ENCODE results near the gene SBF1. TPM values are rescaled to one million over a fixed set of nuclear protein-coding genes. Genes with fewer than 3 reads are reported as not detected.

The SBF1 gene
- total and polyA plus RNA-seq, 9 donors, result 1.9 to 86.0 (median 58.7) TPM

- intact Hi-C loops (cut with DNase I), result no loop called here
- no peak for DNase-seq
- no peaks in the 10 kb centered on the region for H3K9me3 ChIP-seq
- WGBS, 3 donors, result 92 to 95% (median 93%) methylated on average over 30 of the region's 30 CpGs
- no peak overlapping the region for H3K27ac ChIP-seq
- H3K4me3 ChIP-seq, result no peak overlapping the region
- H3K36me3 ChIP-seq, result no peaks in the 10 kb centered on the region
- no peaks in the 10 kb centered on the region for H3K4me1 ChIP-seq (ENCODE audit: insufficient read depth)
- TF ChIP-seq EP300 (IDR thresholded peaks at IDR 0.05) (no peak), POLR2A (IDR thresholded peaks at IDR 0.05) (no peak), CTCF (IDR thresholded peaks at IDR 0.05) (no peak)
- no peaks in the 10 kb centered on the region for H3K27me3 ChIP-seq
Observed at GRCh38 chr22:50461979-50462540, 12.8 kb downstream of the SBF1 start.

- H3K4me1 ChIP-seq (ENCODE audit: insufficient read depth), result no peaks in the 10 kb centered on the region
- H3K9me3 ChIP-seq, result no peaks in the 10 kb centered on the region
- H3K27ac ChIP-seq, result no peak overlapping the region
- TF ChIP-seq EP300 (IDR thresholded peaks at IDR 0.05) (no peak), CTCF (IDR thresholded peaks at IDR 0.05) (no peak), POLR2A (IDR thresholded peaks at IDR 0.05) (no peak)
- no peak for DNase-seq
- no peaks in the 10 kb centered on the region for H3K27me3 ChIP-seq
- no peak overlapping the region for H3K4me3 ChIP-seq
- no peaks in the 10 kb centered on the region for H3K36me3 ChIP-seq
- WGBS, 3 donors, result 87 to 92% (median 88%) methylated on average over 22 to 26 of the region's 26 CpGs
- intact Hi-C loops (cut with DNase I), result no loop called here
Observed at GRCh38 chr22:50461536-50461935, 13.3 kb downstream of the SBF1 start.

- Histone ChIP-seq H3K36me3 (no peaks in the 10 kb centered on the region), H3K27ac (no peak overlapping the region)
- 94 to 95% (median 95%) methylated on average over 17 of the region's 17 CpGs for WGBS, 3 donors
Observed at GRCh38 chr22:50460938-50461337, 13.9 kb downstream of the SBF1 start.

GRCh38 chr22:50459496-50460140 is 15.2 kb downstream of the SBF1 start:
- no peak overlapping the region for H3K27ac ChIP-seq
- 89 to 94% (median 90%) methylated on average over 41 of the region's 41 CpGs for WGBS, 3 donors
- no peaks in the 10 kb centered on the region for H3K4me1 ChIP-seq (ENCODE audit: insufficient read depth)
- DNase-seq, result no peak
- no peak overlapping the region for H3K4me3 ChIP-seq
- no peaks in the 10 kb centered on the region for H3K9me3 ChIP-seq
- H3K36me3 ChIP-seq, result no peaks in the 10 kb centered on the region
- H3K27me3 ChIP-seq, result no peaks in the 10 kb centered on the region
- TF ChIP-seq EP300 (IDR thresholded peaks at IDR 0.05) (no peak), POLR2A (IDR thresholded peaks at IDR 0.05) (no peak), CTCF (IDR thresholded peaks at IDR 0.05) (no peak)
- intact Hi-C loops (cut with DNase I), result no loop called here

More at GRCh38 chr22:50460938-50461337, 13.9 kb downstream of the SBF1 start:
- Histone ChIP-seq H3K4me3 (no peak overlapping the region), H3K27me3 (no peaks in the 10 kb centered on the region), H3K9me3 (no peaks in the 10 kb centered on the region), H3K4me1 (ENCODE audit: insufficient read depth) (no peaks in the 10 kb centered on the region)
- intact Hi-C loops (cut with DNase I), result no loop called here
- no peak for TF ChIP-seq EP300 (IDR thresholded peaks at IDR 0.05)
- TF ChIP-seq CTCF (IDR thresholded peaks at IDR 0.05), result no peak
- no peak for TF ChIP-seq POLR2A (IDR thresholded peaks at IDR 0.05)
- no peak for DNase-seq

All from ovary (tissue), 9 donors.